ENCODE measurements around the gene MMP11. TPM values are rescaled to one million over a fixed set of nuclear protein-coding genes. Genes with fewer than 3 reads are reported as not detected.

The MMP11 gene
- polyA plus RNA-seq, 3 donors from 2014 or later = 0.76 to 1.7 (median 1.2) TPM

GRCh38 chr22:23779083-23779482 is 6.4 kb downstream of the MMP11 start:
- Mint-ChIP-seq H3K27me3 (ENCODE audit: low read depth in 3 of 3) (peaks cover 0 to 3% (median 3%) of the 10 kb centered on the region in 3 donors), H3K9me3 (no peaks in the 10 kb centered on the region), H3K4me1 (peaks cover 2 to 4% of the 10 kb centered on the region in 2 donors), H3K27ac (no peak overlapping the region), H3K36me3 (no peaks in the 10 kb centered on the region), H3K4me3 (no peak overlapping the region)
- no peak for DNase-seq

- no peak for DNase-seq
- Mint-ChIP-seq H3K36me3 (no peaks in the 10 kb centered on the region), H3K27me3 (ENCODE audit: low read depth in 3 of 3) (peaks cover 0 to 3% (median 3%) of the 10 kb centered on the region in 3 donors), H3K4me3 (no peak overlapping the region), H3K27ac (peak overlapping the region in 1 of 6 donors; percentile 11), H3K9me3 (no peaks in the 10 kb centered on the region), H3K4me1 (peaks cover 8 to 11% of the 10 kb centered on the region in 2 donors)
Observed at GRCh38 chr22:23779731-23780130, 7.1 kb downstream of the MMP11 start.

- H3K36me3 Mint-ChIP-seq = no peaks in the 10 kb centered on the region
Observed at GRCh38 chr22:23780146-23780748, 7.6 kb downstream of the MMP11 start.

GRCh38 chr22:23781065-23781464 is 8.4 kb downstream of the MMP11 start:
- no peak for DNase-seq
- H3K27ac Mint-ChIP-seq = no peak overlapping the region

More at GRCh38 chr22:23780146-23780748, 7.6 kb downstream of the MMP11 start:
- H3K27me3 Mint-ChIP-seq (ENCODE audit: low read depth in 3 of 3) = peaks cover 0 to 3% (median 2%) of the 10 kb centered on the region in 3 donors
- no peaks in the 10 kb centered on the region for H3K9me3 Mint-ChIP-seq
- no peak for DNase-seq
- no peak overlapping the region for H3K27ac Mint-ChIP-seq
- H3K4me3 Mint-ChIP-seq = no peak overlapping the region
- peaks cover 8 to 11% of the 10 kb centered on the region in 2 donors for H3K4me1 Mint-ChIP-seq

GRCh38 chr22:23781511-23782183 is 9.0 kb downstream of the MMP11 start:
- Mint-ChIP-seq H3K36me3 (no peaks in the 10 kb centered on the region), H3K9me3 (no peaks in the 10 kb centered on the region), H3K27ac (no peak overlapping the region), H3K4me1 (peaks cover 16 to 17% of the 10 kb centered on the region in 2 donors), H3K4me3 (no peak overlapping the region), H3K27me3 (ENCODE audit: low read depth in 3 of 3) (peaks cover 0 to 2% (median 1%) of the 10 kb centered on the region in 3 donors)
- DNase-seq = no peak

More at GRCh38 chr22:23781065-23781464, 8.4 kb downstream of the MMP11 start:
- Mint-ChIP-seq H3K36me3 (no peaks in the 10 kb centered on the region), H3K4me1 (peaks cover 10 to 11% of the 10 kb centered on the region in 2 donors), H3K4me3 (no peak overlapping the region), H3K27me3 (ENCODE audit: low read depth in 3 of 3) (peaks cover 0 to 2% (median 1%) of the 10 kb centered on the region in 3 donors), H3K9me3 (no peaks in the 10 kb centered on the region)

DNA sequence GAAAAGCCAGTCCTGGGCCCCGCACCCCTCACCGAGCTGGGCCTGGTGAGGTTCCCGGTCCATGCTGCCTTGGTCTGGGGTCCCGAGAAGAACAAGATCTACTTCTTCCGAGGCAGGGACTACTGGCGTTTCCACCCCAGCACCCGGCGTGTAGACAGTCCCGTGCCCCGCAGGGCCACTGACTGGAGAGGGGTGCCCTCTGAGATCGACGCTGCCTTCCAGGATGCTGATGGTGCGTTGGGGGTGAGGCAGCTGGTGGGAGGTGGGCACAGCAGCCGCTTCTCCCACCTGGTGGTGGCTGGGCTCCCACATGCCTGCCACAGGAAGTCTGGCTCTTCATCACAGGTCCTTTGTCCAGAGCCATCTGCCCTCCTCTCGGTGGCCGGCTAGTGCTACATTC is 9.6 kb downstream of the MMP11 start:
- Mint-ChIP-seq H3K4me1 (peaks cover 17 to 20% of the 10 kb centered on the region in 2 donors), H3K27ac (no peak overlapping the region), H3K4me3 (no peak overlapping the region), H3K36me3 (no peaks in the 10 kb centered on the region), H3K9me3 (no peaks in the 10 kb centered on the region), H3K27me3 (ENCODE audit: low read depth in 3 of 3) (peaks cover 0 to 2% (median 1%) of the 10 kb centered on the region in 3 donors)
- no peak for DNase-seq

GRCh38 chr22:23782703-23783102 is 10.1 kb downstream of the MMP11 start:
- H3K36me3 Mint-ChIP-seq = no peaks in the 10 kb centered on the region
- no peaks in the 10 kb centered on the region for H3K9me3 Mint-ChIP-seq
- H3K27me3 Mint-ChIP-seq (ENCODE audit: low read depth in 3 of 3) = peaks cover 0 to 2% (median 1%) of the 10 kb centered on the region in 3 donors
- no peak overlapping the region for H3K4me3 Mint-ChIP-seq
- no peak overlapping the region for H3K27ac Mint-ChIP-seq
- H3K4me1 Mint-ChIP-seq = peaks cover 21 to 24% of the 10 kb centered on the region in 2 donors
- DNase-seq = no peak

DNA sequence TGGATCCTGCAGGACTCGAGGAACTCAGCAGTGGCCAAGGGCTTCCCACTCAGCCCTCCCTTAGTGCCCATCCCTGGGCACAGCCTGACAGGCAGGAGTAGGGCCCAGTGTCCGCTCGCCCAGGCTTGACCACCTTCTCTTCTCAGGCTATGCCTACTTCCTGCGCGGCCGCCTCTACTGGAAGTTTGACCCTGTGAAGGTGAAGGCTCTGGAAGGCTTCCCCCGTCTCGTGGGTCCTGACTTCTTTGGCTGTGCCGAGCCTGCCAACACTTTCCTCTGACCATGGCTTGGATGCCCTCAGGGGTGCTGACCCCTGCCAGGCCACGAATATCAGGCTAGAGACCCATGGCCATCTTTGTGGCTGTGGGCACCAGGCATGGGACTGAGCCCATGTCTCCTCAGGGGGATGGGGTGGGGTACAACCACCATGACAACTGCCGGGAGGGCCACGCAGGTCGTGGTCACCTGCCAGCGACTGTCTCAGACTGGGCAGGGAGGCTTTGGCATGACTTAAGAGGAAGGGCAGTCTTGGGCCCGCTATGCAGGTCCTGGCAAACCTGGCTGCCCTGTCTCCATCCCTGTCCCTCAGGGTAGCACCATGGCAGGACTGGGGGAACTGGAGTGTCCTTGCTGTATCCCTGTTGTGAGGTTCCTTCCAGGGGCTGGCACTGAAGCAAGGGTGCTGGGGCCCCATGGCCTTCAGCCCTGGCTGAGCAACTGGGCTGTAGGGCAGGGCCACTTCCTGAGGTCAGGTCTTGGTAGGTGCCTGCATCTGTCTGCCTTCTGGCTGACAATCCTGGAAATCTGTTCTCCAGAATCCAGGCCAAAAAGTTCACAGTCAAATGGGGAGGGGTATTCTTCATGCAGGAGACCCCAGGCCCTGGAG is 10.9 kb downstream of the MMP11 start:
- Mint-ChIP-seq H3K9me3 (no peaks in the 10 kb centered on the region), H3K27me3 (ENCODE audit: low read depth in 3 of 3) (peaks cover 0 to 1% (median under 1%) of the 10 kb centered on the region in 3 donors), H3K36me3 (no peaks in the 10 kb centered on the region), H3K4me3 (no peak overlapping the region), H3K4me1 (peaks cover 28 to 29% of the 10 kb centered on the region in 2 donors), H3K27ac (no peak overlapping the region)
- DNase-seq = no peak

GRCh38 chr22:23784215-23784732 is 11.6 kb downstream of the MMP11 start:
- peaks cover 31 to 33% of the 10 kb centered on the region in 2 donors for H3K4me1 Mint-ChIP-seq
- peak overlapping the region; percentile 9 to 67 (median 49) for H3K4me3 Mint-ChIP-seq
- no peaks in the 10 kb centered on the region for H3K36me3 Mint-ChIP-seq
- peak overlapping the region in 4 of 6 donors; percentile 20 to 91 (median 60) for H3K27ac Mint-ChIP-seq
- peaks cover 0 to 1% (median 0%) of the 10 kb centered on the region in 3 donors for H3K27me3 Mint-ChIP-seq (ENCODE audit: low read depth in 3 of 3)
- no peaks in the 10 kb centered on the region for H3K9me3 Mint-ChIP-seq
- peak in 2 of 3 donors; percentile 34 to 42 for DNase-seq

GRCh38 chr22:23786261-23786710 is 13.6 kb downstream of the MMP11 start:
- H3K4me1 Mint-ChIP-seq = peaks cover 38 to 43% of the 10 kb centered on the region in 2 donors
- no peak for DNase-seq

DNA sequence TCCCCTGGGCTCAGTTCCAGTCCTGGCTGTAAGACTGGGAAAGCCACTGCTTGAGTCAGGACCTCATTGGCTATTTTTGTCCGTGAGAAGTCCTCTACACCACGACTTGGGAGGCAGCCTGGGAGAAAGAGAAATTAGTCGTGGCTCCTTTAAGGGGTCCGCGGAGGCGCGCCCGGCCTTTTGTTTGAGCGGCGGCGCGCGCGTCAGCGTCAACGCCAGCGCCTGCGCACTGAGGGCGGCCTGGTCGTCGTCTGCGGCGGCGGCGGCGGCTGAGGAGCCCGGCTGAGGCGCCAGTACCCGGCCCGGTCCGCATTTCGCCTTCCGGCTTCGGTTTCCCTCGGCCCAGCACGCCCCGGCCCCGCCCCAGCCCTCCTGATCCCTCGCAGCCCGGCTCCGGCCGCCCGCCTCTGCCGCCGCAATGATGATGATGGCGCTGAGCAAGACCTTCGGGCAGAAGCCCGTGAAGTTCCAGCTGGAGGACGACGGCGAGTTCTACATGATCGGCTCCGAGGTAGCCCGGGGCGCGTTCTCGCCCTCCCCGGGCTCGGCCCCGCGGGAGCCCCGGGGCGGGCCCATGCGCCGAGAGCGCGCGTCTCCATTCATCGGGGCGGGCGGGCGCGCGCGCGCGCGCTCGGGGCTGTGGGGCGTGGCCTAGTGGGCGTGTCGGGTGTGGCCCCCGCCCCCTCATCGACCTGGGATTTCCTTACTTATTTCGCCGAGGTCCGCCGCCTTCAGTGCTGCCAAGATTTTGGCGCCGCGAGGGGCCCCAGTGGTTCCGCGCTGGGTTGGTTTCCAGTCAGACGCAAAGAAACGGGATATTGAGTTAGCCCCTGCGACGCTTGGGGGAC is 14.3 kb downstream of the MMP11 start, which contains the start of gene SMARCB1:
Gene SMARCB1 (plus strand): TSS at position 215 of the 848 bp plus-strand sequence. CDS start 204 bp downstream, at position 419.
- peaks cover 41 to 49% of the 10 kb centered on the region in 2 donors for H3K4me1 Mint-ChIP-seq
- H3K36me3 Mint-ChIP-seq = no peaks in the 10 kb centered on the region
- peak within 1 kb of the TSS; percentile 86 to 95 (median 92) for H3K4me3 Mint-ChIP-seq
- no peaks in the 10 kb centered on the region for H3K9me3 Mint-ChIP-seq
- peak within 1 kb of the TSS; percentile 78 to 95 (median 94) for H3K27ac Mint-ChIP-seq
- DNase-seq = peak; percentile 86 to 89 (median 89)
- no peaks in the 10 kb centered on the region for H3K27me3 Mint-ChIP-seq (ENCODE audit: low read depth in 3 of 3)

More at GRCh38 chr22:23786261-23786710, 13.6 kb downstream of the MMP11 start:
- H3K36me3 Mint-ChIP-seq = no peaks in the 10 kb centered on the region
- H3K27me3 Mint-ChIP-seq (ENCODE audit: low read depth in 3 of 3) = no peaks in the 10 kb centered on the region
- H3K4me3 Mint-ChIP-seq = peak overlapping the region; percentile 84 to 92 (median 90)
- peak overlapping the region; percentile 78 to 95 (median 94) for H3K27ac Mint-ChIP-seq
- no peaks in the 10 kb centered on the region for H3K9me3 Mint-ChIP-seq

DNA sequence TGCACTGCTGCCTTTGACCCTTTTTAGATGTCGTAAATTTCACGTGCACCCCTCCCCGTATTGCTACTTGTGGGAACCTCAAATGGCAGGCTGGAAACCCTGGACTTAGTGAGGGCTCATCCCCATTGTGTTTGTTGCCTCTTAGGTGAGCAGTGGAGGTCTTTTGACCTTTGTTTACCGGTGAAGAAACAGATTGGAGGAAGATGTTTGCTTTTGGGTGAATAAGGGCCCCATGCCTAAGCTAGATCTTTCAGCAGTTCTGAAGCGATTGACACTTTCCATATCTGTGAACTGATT is 14.9 kb downstream of the MMP11 start:
- Mint-ChIP-seq H3K36me3 (no peaks in the 10 kb centered on the region), H3K4me3 (peak overlapping the region; percentile 86 to 95 (median 92)), H3K4me1 (peaks cover 46 to 55% of the 10 kb centered on the region in 2 donors), H3K27me3 (ENCODE audit: low read depth in 3 of 3) (no peaks in the 10 kb centered on the region), H3K27ac (peak overlapping the region; percentile 78 to 94 (median 94)), H3K9me3 (no peaks in the 10 kb centered on the region)
- DNase-seq = no peak
